Left lobe of liver (tissue), 2 donors: ENCODE results near the gene CALHM1. TPM values are rescaled to one million over a fixed set of nuclear protein-coding genes. Genes with fewer than 3 reads are reported as not detected.
"Not testable (repeated sequence)": the region's sequence is repeated elsewhere in the genome, so short reads cannot be mapped to it uniquely, and the experiment has no call there.

Source experiments
- ATAC-seq: fragments of 200-7000 bp; cut with Tn5 transposase; one replicate; pipeline ENCODE4 v1.9.1; 2020; ENCODE audit warnings: mild to moderate bottlenecking, moderate library complexity
- DNase-seq: peaks from one replicate; pipeline ENCODE4 v3.0.0-alpha.2; 2020; ENCODE audit warnings: low spot score
- total RNA-seq: library from RNA; stranded (reverse); gene quantifications from one replicate; pipeline ENCODE4 v1.2.1, GENCODE V29; 2021
- donor health status: DM: no; HTN: no; CAD: no; lungs with moderate emphysema.
- donor health status: DM: no; HTN: yes; CAD: no.

The CALHM1 gene
- total RNA-seq, 1 donor from 2014 or later = not detected

DNA sequence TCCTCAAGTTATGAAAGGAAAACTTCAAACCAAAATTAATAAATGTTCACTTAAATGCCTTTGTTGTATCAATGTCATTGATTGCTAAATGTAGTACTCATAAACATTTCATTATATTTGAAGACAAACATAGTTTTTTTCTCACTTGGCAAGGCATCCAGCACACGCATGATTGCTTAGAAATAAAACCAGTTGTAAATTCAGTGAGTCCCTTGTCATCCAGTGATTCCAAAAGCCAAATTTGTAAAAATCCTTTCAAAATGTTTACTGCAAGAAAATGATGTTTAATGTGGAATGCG, 28.7 kb upstream of the CALHM1 start:
- no peak for ATAC-seq
- no peak for DNase-seq

DNA sequence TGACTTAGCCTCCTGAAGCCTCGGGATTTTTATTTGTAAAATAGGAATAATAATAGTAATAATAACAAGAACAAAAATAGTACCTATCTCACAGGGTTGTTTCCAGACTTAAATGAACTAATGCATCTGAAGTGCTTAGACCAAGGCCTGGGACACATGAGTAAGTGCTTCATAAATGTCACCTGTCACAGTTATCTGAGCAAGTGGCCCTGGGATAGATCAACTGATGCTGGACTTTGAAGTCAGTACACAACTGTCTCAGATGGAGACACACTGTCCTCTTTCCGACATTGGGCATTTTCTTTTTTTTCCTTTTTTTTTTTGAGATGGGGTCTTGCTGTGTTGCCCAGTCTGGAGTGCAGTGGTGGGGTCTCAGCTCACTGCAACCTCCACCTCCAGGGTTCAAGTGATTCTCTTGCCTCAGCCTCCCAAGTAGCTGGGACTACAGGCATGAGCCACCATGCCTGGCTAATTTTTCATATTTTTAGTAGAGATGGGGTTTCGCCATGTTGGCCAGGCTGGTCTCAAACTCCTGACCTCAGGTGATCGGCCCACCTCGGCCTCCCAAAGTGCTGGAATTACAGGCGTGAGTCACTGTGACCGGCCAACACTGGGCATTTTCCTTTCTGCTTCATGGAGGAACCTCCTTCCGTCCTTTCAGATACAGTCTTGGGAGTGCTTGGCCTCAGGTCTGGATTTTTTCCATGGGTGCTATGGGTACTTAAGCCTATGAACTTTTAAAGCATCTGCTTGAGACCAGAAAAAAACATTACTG, 28.1 kb upstream of the CALHM1 start:
- DNase-seq, ATAC-seq: not testable (repeated sequence)

DNA sequence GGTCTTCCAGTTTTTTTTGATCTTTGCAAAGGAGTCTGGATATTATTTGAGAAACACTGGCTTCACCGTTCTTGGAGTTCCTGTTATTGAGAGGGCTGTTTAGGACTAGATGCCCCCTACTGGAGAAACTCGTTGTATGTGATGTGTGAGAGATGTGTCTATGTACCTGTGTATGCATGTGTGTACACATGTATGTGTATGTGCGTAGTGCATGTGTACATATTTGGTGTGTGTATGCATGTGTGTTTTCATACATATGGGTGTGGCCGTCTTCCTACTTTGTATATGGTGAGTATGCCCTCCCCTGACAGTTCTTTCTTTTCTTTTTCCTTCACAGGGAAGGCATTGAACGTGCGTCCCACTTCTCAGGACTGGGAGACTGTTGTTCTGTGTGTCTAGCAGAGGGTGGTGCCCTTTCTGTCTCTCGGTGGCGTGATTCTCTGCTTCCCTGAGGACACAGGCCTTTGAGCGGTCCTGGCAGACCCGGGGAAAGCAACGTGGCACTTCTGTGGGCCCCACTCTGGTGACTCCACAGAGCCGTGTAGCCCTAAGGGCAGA, 23.4 kb upstream of the CALHM1 start:
- DNase-seq (no peak), ATAC-seq (peak; percentile 81)

DNA sequence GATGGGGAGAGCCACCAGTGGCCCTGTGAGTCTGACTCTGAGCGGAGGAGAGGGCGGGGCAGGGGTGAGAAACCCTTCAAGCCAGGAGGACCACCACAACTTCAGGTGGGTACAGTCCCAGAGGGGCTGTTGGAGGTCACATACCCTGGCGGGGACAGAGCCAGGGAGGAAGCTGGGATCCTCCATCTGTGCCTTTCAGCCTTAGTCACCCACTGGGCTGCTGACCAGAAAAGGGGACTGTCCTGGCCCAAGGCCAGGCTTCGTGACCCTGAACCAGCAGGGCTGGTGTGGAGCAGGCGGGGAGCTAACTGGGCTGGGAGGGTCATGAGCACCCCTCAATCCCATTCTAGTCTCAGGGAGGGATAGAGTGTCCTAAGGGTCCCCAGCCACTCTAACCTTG, 21.8 kb upstream of the CALHM1 start:
- DNase-seq = no peak
- no peak for ATAC-seq

DNA sequence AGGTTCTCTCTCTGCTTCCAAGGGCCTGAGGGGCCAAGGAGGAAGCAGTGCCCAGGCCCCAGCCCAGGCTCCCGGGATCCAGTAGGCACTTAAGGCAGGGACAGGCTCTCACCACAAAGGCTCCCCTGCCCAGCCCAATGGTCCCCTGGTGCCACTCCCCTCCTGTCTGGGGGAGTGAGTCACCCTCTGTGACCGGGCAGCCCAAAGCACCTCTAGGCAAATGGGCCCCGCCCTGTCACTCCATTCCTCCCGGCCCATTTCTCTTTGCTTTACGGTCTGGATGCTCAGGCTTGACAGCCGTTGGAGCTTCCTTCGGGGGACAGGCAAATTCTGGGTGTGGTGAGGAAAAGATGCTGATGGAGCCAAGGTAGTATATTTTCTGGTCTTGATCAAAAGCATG, 20.4 kb upstream of the CALHM1 start, which contains the start of gene CALHM3:
TSS of gene CALHM3 (minus strand) at position 106 of the 400 bp plus-strand sequence. CDS start 208 bp downstream, outside the sequence.
- ATAC-seq (no peak), DNase-seq (no peak)

DNA sequence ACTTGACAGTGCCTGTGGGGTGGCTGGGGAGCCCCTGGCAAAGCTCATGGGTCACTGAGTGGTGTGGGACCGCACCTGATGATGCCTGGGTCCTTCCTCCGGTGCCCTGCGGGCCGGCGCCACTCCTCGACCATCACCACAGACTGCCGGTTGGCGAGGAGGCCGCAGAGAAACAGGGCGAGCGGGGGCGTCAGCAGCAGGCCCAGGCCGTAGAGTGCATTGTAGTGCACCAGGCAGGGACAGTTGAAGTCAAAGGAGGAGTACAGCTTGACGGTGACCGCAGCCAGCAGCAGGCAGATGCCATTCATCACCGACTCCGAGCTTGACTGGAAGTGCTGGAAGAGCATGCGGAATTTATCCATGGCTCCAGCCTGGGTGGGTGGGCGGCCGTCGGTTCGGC, 20.0 kb upstream of the CALHM1 start:
- ATAC-seq = no peak
- no peak for DNase-seq

DNA sequence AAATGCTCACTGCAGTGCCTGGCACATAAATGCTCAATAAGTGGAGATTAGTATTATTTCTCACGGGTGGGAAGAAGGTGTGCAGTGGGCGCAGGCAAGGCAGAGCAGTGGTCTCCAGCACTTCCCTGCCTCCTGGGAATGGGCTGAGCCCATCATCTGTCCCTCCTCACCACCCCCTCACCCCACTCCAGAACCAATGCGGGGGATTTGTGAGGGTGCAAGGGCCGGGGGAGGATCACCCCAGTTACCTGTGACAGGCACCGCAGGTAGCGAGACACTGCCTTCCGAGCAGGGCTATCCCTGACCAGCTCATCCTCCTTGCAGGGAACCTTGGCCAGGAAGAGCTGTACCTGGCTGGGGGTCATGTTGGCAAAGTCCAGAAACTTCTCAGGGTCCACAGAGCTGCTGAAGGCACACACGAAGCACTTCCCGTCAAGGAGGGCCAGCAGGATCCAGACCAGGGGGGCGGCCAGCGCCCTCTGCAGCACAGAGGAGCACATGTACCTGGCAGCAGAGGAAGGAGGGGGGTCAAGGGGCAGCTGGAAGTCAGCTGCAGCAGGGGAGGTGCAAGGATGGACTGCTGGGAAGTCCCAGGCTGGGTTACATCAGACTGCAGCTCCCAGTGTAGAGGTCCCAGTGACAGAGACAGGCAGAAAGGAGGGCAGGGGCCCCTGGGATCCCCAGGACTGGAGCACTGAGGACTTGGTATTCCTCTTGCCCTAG, 17.5 kb upstream of the CALHM1 start:
- DNase-seq (no peak), ATAC-seq (no peak)

DNA sequence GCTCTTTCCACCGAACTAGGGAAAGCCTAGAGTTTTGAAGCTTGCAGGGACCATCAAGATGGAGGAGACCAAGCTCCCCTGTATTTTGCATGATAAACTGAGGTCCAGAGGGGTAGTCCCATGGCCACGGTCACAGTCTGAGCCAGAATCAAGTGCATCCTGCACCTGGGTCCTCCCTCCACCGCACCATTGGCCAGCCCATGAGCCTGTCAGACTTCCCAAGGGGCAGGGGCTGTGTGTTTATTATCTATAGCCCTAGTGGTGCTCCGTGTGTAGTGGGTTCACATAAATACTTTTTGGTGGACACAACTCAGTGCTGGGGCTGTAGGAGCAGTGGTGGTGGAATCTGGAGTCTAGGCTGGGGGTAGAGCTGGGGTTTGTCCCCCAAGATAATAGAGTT, 16.7 kb upstream of the CALHM1 start:
- DNase-seq (no peak), ATAC-seq (no peak)

DNA sequence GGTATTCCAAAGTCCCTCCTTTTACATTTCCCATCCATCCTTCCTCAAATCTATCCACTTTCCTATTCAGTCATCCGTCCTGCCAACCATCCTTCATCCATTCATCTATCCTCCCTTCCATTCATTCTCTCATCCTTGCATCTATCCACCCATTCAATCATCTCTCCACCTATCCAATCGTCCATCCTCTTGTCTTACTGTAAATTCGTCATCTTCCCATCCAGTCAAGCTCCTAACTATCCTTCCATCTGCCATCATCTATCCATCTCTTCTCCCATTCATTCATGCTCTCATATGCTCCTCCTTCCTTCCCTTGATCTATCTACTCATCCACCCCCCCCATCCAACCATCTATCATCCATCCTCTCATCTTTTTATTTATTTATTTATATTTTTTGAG, 15.4 kb upstream of the CALHM1 start:
- DNase-seq (no peak), ATAC-seq (no peak)

DNA sequence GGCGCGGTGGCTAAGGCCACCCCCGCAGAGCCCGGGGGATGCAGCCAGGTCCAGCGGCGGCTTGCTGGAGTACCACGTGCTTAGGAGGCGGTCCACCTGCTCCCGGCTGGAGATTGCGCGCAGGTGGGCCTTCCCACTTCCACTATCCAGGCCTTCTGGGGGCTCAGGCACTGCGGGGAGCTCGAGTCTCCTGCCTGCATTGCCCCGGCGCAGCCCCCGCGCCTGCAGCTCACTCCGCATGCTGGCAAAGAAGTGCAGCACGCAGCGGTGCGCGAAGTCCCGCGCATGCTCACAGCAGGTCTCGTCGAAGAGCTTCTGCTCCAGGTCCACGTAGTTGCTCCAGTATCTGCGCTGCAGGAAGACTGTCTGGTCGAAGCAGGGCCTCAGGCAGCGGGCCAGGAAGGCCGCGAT, 14.6 kb upstream of the CALHM1 start:
- DNase-seq = no peak
- ATAC-seq = no peak

DNA sequence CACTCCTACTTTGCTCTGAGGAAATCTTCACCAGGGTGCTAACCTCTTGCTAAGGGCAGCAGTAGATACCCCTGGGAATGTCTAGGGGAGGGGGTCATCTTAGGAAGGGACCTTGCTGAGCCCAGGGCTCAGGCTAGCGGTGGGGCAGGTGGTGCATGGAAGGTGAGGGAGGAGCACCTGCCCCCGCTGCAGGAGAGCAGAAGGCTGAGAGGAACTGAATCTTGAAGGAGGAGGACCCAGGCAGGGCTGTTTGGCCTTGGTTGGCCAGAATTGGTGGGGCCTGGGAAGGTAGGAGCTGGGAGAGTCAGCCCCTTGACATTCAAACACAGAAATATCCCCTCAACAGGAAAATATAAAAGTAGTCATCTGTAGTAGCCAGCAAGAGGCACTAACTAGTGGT, 13.3 kb upstream of the CALHM1 start:
- DNase-seq = no peak

DNA sequence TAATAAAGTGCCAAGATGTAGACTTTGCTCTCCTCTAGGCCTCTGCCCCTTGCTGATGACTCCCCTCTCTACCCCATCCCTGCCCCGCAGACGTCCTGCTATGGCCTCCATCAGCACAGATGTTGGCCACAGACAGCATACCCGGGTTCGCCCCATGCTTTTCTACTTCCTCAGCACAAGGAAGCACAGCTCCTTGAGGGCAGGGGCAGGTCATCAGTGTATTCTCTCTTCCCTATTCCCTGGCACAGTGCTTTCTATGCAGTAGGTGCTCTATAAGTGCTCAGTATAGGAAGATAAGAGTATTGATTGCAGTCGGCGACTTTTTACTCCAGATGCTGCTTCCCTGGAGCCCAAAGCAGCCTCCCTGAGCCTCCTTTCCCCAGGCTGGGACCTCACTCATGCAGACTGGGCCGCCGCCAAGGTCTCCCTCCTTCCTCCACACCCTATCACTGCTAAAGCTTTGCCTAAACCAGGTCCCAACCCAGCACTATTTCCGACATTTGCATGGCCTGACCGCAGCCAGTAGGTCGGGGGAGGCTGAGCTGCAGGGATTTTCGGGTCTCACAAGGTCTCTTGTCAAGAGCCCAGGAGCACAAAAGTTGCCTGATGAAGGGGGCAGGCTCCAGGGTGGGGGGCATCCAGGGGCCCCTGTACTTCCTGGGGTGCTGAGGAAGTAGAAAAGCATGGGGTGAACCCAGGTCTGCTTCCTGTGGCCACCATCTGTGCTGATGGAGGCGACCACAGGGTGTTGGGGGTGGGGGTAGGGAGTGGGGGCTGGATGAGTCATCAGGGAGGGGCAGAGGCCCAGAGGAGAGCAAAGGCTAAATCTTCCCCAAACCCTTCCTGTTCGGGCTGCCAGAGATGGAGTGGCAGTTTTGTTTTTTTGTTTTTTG, 12.3 kb upstream of the CALHM1 start:
- ATAC-seq (peak; percentile 49), DNase-seq (no peak)

More for the DNA sequence above, 13.3 kb upstream of the CALHM1 start:
- no peak for ATAC-seq

DNA sequence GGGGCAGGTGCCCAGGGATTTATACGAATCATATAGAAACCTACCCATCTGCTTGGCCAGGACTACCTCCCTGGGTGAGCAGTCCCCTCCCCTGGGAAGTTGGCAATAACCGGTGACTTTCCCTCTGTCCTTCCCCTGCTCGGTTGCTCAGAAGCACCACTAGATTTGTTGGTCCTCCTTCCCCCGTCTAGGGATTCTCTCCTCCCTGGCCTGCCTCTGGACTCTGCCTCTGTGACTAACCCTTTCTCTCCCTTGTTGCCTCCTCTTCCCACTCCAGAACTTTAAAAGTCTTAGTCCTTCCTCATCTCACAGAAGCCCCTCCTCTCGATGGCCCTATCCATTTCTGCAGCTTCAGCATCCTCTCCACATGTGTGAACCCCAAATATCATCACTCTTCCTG, 10.5 kb upstream of the CALHM1 start:
- ATAC-seq = no peak

DNA sequence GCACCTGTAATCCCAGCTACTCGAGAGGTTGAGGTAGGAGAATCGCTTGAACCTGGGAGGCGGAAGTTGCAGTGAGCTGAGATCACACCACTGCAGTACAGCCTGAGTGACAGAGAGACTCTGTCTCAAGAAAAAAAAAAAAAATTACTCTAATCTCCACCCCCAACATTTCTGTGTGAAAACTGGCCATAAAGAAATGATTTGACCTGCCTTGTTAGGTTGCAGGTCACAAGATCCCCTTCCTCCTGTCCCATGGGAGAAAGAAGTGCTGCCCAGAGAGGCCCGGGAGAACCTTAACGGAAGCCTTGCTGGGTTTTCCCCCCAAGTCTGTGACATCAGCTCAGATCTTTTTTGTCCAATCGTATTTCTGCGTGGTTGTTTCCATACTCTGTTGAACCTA, 8.7 kb upstream of the CALHM1 start:
- DNase-seq = no peak
- ATAC-seq = no peak

More for the DNA sequence above, 10.5 kb upstream of the CALHM1 start:
- no peak for DNase-seq

DNA sequence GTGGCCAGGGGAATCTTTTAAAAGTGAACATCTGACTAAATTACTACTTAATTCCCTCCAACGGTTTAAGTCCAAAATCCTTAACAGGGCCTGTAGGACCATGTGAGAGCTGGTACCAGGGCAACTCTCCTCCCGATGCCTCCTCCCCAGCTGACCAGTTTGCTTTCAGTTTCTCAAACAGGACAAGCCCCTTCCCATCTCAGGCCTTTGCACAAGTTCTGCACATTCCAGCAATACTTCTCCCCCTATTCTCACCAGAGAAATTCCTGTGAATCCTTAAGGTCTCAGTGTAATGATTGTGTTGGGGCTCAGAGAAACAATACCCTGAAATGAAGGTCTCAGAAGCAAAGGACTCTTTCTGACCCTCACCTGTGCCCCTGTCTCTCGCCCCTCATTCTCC, 8.0 kb upstream of the CALHM1 start:
- DNase-seq (no peak), ATAC-seq (no peak)

DNA sequence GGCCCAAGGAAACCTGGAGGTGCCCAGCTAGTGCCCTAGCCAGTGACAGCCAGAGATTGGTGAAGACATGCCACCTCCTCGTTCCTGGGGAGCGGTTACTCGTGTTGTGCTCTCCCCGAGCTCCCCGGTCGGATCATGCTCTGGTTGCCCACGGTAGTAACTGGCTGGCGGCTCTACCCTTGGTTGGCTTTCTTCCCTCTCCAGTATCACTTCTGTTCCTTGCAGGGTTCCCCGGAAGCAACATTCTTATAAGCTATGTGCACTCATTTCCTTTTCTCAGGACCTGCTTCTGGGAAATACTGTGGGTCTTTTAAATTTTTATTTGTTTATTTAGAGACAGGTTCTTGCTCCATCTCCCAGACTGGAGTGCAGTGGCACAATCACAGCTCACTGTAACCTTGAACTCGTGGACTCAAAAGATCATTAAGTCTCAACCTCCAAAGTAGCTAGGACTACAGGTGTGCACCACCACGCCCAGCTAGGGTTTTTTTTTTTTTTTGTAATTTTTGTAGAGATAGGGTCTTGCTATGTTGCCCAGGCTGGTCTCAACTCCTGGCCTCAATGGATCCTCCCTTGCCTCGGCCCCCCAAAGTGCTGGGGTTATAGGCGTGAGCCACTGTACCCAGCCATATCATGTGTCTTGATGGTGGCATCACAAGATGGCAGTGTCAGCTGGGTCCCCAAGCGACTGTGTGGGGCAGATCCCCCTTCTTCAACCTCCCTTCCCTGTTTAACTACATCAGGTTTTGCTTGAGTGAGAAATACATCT, 6.9 kb upstream of the CALHM1 start:
- no peak for DNase-seq
- no peak for ATAC-seq

DNA sequence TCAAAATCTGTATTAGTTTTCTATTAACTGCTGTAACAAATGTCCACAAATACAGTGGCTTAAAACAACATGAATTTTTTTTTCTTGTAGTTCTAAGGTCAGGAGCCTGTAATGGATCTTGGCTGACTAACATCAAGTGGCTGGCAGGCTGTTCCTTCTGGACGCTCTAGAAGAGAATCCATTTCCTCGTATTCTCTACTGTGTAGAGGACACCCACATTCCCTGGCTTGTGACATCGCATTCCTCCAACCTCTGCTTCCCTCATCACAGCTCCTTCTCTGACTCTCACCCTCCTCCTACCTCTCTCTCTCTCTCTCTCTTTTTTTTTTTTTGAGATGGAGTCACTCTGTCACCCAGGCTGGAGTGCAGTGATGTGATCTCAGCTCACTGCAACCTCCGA, 4.8 kb upstream of the CALHM1 start:
- DNase-seq (no peak), ATAC-seq (no peak)

DNA sequence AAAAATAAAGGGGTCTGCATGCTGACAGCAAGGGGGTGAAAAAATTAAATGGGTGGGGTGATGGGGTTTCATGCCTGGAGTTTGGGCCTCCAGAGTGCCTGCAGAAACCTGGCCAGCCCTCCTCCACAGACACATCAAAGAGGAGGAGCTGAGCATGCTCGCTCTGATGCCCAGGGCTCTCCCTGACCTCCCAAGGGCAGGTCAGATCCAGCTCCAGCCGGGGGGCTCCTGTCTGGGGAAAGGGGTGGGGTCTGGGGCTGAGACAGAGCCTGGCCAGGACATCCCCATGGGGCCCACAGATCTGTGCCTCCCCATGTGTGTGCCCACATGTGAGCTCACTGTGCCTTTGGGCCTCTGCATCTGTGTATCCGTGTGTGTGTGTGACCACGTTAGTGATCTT, 915 bp upstream of the CALHM1 start:
- ATAC-seq (no peak), DNase-seq (no peak)

DNA sequence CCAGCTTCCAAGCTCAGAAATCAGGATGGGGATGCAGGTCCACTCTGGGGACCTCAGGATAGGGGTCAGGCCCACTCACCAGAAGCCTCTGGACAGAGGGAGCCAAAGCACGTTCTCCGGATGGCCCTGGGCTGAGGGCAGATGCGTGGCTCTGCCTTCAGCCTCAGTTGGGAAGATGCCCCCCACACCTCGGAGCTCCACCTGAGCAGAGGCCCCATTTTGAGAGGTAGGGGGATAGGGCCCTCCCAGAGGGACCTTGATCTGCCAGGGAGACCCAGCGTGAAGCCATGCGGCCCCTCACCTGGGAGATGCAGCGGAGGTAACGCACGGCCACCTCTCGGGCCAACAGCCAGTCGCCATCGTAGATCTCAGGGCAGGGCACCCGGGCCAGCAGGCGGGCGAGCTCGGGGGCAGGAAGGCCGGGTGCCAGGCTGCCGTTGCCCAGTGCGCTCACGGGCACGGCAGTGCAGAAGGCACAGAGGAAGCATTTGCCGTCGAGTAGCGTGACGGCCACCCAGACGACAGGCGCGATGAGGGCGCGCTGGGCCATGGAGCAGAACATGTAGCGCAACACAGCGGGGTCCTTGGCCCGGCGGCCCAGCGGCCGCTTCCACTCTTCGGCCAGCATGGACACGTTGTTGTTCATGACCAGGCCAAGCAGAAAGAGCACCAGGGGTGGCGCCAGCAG, 660 bp downstream of the CALHM1 start:
- no peak for ATAC-seq
- DNase-seq = no peak

DNA sequence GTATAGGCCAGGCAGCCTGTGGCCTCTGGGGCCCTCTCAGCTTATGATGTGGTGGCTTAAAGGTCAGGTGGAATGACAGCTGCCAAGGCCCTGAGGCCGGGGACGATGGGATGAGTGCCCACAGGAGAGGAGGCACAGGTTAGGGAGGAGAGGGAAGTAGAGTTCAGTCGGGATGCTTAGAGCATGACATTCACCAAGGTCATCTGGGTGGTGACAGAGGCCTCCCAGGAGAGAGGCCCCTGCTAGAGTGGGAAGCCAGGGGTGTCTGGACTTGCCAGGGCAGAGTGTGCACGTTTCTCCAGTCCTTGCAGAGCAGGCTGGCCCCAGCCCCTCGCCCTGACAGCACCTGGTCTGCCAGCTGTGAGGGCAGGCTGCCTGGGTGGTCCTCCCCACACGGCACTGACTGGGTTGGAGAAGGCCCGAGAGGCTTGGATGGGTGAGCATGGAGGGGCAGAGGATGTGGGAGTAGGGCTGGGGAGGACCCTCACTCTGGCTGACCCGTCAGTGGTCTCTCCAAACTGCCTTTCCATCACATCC, 1.5 kb downstream of the CALHM1 start:
- DNase-seq (no peak), ATAC-seq (no peak)
